H1 (cell line): ENCODE results near the gene LGI4. TPM values are rescaled to one million over a fixed set of nuclear protein-coding genes. Genes with fewer than 3 reads are reported as not detected.

ENCODE experiments used
- CREB1 ChIP-seq: IDR thresholded peaks from 2 replicates; pipeline ENCODE4 v1.6.1; 2012; ENCODE audit warnings: inconsistent platforms
- EP300 ChIP-seq, 2 experiments: IDR thresholded peaks; 1 replicate in 1 of 2; 2 replicates in 1 of 2; pipeline ENCODE4 v1.6.1; 2011 to 2012; ENCODE audit warnings: low read depth in 2 of 2, low read length in 2 of 2, mild to moderate bottlenecking in 2 of 2, borderline replicate concordance in 1 of 2, inconsistent platforms in 1 of 2, moderate library complexity in 1 of 2
- HDAC6 ChIP-seq: IDR thresholded peaks from one replicate; pipeline ENCODE4 v1.7.1; 2012; ENCODE audit warnings: low read depth, mild to moderate bottlenecking, inconsistent platforms, low read length, moderate library complexity
- RFX5 ChIP-seq: IDR thresholded peaks from 2 replicates; pipeline ENCODE4 v1.6.1; 2011; ENCODE audit warnings: low read depth, low read length, improper control_type of control experiment, borderline replicate concordance
- polyA plus RNA-seq, 7 experiments: library from polyadenylated mRNA; depleted of rRNA in 3 of 7; stranded (reverse) in 5 of 7; unstranded in 2 of 7; fragments of >200 nt in 5 of 7; fragments of 200-250 nt in 2 of 7; gene quantifications; 1 replicate in 5 of 7; 2 replicates in 1 of 7; 4 replicates in 1 of 7; pipeline versions ENCODE4 v1.2.1 to v1.2.3, GENCODE V29; 2011 to 2013; ENCODE audit warnings: missing spikeins in 2 of 7, mixed read lengths in 2 of 7
- total RNA-seq: library from RNA; stranded (reverse); fragmentation: NEBNext Ultra II Directional; extraction: Animal tissue kit (Norgen Biotek cat#: 25700); gene quantifications from 2 replicates; pipeline ENCODE4 v1.2.1, GENCODE V29; 2021

The LGI4 gene
- total and polyA plus RNA-seq, 2 of the 8 experiments (the other 6 are each of a cell fraction or from before 2014, with no cell fraction given), result 2.0 to 8.2 TPM

DNA sequence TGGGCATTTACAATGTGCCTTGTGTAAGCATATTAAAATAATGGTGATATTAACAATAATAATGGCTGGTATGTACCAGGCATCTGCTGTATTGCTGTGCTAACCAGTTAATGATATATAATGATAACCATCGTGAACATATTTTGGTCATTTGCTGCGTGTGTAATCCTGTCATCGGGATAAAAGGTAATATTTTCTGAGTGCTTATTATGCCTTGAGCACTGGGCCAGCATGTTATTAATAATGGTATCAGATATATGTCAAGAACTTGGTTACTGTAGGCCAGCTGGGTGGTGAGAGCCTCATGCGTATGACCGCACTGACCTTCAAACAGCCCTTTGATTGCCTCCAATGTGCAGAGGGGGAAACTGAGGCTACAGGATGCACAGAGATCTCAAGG lies 41.4 kb downstream of the LGI4 start (continued):
- no peak for TF ChIP-seq CREB1
- TF ChIP-seq RFX5, result no peak
- TF ChIP-seq EP300 (IDR thresholded peaks at IDR 0.05; ENCODE audit: borderline replicate concordance in 1 of 2, low read depth in 2 of 2, low read length in 2 of 2), result no peak
- no peak for TF ChIP-seq HDAC6
- TF ChIP-seq, all 59 proteins: peak for 0
